Hepatocyte (in vitro differentiated cells): Measurements from ENCODE around the gene TBC1D4. TPM values are rescaled to one million over a fixed set of nuclear protein-coding genes. Genes with fewer than 3 reads are reported as not detected.

ENCODE experiments used
- DNase-seq: peaks from one replicate; pipeline ENCODE4 v3.0.0-alpha.2; 2016; ENCODE audit warnings: low spot score
- H2AFZ ChIP-seq: fragments of 200-600 bp; sonication (generic); 2 replicates; pipeline ENCODE4 v1.6.0; 2016; ENCODE audit warnings: antibody characterized with exemption, mild to moderate bottlenecking
- H3K27ac ChIP-seq: fragments of 200-600 bp; sonication (generic); 2 replicates; pipeline ENCODE4 v1.5.1; 2016; ENCODE audit warnings: mild to moderate bottlenecking
- H3K27me3 ChIP-seq: fragments of 200-600 bp; sonication (generic); 2 replicates; pipeline ENCODE4 v1.6.1; 2016
- H3K36me3 ChIP-seq: fragments of 200-600 bp; sonication (generic); replicated peaks from 2 replicates; pipeline ENCODE4 v1.5.1; 2016; ENCODE audit warnings: low read depth; ENCODE audit not compliant: insufficient read depth
- H3K4me1 ChIP-seq: fragments of 200-600 bp; sonication (generic); 2 replicates; pipeline ENCODE4 v1.5.1; 2016; ENCODE audit warnings: mild to moderate bottlenecking, moderate library complexity; ENCODE audit not compliant: insufficient read depth
- H3K4me2 ChIP-seq: fragments of 200-600 bp; sonication (generic); 2 replicates; pipeline ENCODE4 v1.6.0; 2016
- H3K4me3 ChIP-seq: fragments of 200-600 bp; sonication (generic); 2 replicates; pipeline ENCODE4 v1.5.1; 2016; ENCODE audit warnings: mild to moderate bottlenecking
- H3K79me2 ChIP-seq: fragments of 200-600 bp; sonication (generic); 2 replicates; pipeline ENCODE4 v1.6.0; 2017; ENCODE audit warnings: mild to moderate bottlenecking
- H3K9me2 ChIP-seq: fragments of 200-600 bp; sonication (generic); replicated peaks from 2 replicates; pipeline ENCODE4 v1.6.0; 2017; ENCODE audit warnings: mild to moderate bottlenecking; ENCODE audit not compliant: insufficient read depth
- H3K9me3 ChIP-seq: fragments of 200-600 bp; sonication (generic); 2 replicates; pipeline ENCODE4 v1.5.1; 2016; ENCODE audit warnings: low read depth, mild to moderate bottlenecking
- H4K20me1 ChIP-seq: fragments of 200-600 bp; sonication (generic); 2 replicates; pipeline ENCODE4 v1.6.0; 2016; ENCODE audit warnings: mild to moderate bottlenecking; ENCODE audit not compliant: insufficient read depth, poor library complexity, severe bottlenecking
- EZH2 ChIP-seq: fragments of 200-600 bp; sonication (generic); IDR thresholded peaks from 2 replicates; pipeline ENCODE4 v1.6.1; 2016; ENCODE audit warnings: antibody characterized with exemption, mild to moderate bottlenecking, borderline replicate concordance
- EZH2phosphoT487 ChIP-seq: fragments of 200-600 bp; sonication (generic); IDR thresholded peaks from one replicate; pipeline ENCODE4 v1.6.1; 2018; ENCODE audit warnings: antibody characterized with exemption, mild to moderate bottlenecking, low read depth, moderate library complexity; ENCODE audit not compliant: unreplicated experiment, severe bottlenecking
- WGBS: methylation state at CpG from one replicate; pipeline ENCODE4 v1.1.6; 2016; ENCODE audit warnings: low lambda C conversion rate; ENCODE audit errors: missing lambda C conversion rate; 5-methylcytosine and 5-hydroxymethylcytosine counted together
- polyA plus RNA-seq: library from polyadenylated mRNA; unstranded; fragments of >200 nt; fragmentation: Nextera tagmentation; extraction: Ambion mirVana; gene quantifications from 2 replicates; pipeline ENCODE4 v1.2.1, GENCODE V29; 2016
- total RNA-seq: library from RNA; depleted of rRNA; stranded (reverse); fragments of >200 nt; gene quantifications from 2 replicates; pipeline ENCODE4 v1.2.3, GENCODE V29; 2014
- TF ChIP-seq, protein P1 (sequence below): fragments of 200-600 bp; sonication (generic); IDR thresholded peaks from 2 replicates; pipeline ENCODE4 v1.5.1; 2016; ENCODE audit warnings: antibody characterized with exemption, mild to moderate bottlenecking; ENCODE audit not compliant: poor library complexity

TBC1D4 gene
- total and polyA plus RNA-seq, 2 experiments from 2014 or later: 7.6 to 17.1 TPM

DNA sequence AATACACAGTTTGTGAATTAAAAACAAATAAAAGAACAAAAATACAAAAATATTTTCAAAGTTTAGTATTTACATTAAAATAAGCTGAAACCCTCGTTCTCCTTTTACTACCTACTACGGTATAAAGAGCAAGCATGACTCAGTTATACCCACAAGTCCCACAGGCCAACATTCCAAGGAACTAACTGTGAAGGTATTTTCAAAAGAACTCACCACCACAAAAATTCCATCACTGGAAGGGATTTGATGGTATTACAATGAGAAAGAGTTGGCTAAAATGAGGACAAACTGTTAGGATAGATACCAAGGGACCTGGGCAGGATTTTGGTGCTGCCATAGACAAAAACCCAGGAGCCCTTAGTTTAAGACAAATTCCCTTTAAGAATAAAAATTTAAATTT is 122.7 kb downstream of the TBC1D4 start:
- Histone ChIP-seq H3K27ac (no peak overlapping the region), H3K79me2 (no peaks in the 10 kb centered on the region), H4K20me1 (no peaks in the 10 kb centered on the region), H2AFZ (no peak overlapping the region), H3K9me3 (no peaks in the 10 kb centered on the region), H3K4me3 (no peak overlapping the region), H3K9me2 (no peaks in the 10 kb centered on the region), H3K4me2 (no peak overlapping the region), H3K27me3 (no peaks in the 10 kb centered on the region), H3K4me1 (no peaks in the 10 kb centered on the region), H3K36me3 (no peaks in the 10 kb centered on the region)
- TF ChIP-seq, protein P1, sequence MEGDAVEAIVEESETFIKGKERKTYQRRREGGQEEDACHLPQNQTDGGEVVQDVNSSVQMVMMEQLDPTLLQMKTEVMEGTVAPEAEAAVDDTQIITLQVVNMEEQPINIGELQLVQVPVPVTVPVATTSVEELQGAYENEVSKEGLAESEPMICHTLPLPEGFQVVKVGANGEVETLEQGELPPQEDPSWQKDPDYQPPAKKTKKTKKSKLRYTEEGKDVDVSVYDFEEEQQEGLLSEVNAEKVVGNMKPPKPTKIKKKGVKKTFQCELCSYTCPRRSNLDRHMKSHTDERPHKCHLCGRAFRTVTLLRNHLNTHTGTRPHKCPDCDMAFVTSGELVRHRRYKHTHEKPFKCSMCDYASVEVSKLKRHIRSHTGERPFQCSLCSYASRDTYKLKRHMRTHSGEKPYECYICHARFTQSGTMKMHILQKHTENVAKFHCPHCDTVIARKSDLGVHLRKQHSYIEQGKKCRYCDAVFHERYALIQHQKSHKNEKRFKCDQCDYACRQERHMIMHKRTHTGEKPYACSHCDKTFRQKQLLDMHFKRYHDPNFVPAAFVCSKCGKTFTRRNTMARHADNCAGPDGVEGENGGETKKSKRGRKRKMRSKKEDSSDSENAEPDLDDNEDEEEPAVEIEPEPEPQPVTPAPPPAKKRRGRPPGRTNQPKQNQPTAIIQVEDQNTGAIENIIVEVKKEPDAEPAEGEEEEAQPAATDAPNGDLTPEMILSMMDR: no peak
- TF ChIP-seq EZH2: no peak
- no peak for TF ChIP-seq EZH2phosphoT487
- 76% methylated on average over 2 of the region's 2 CpGs for WGBS
- DNase-seq: no peak

DNA sequence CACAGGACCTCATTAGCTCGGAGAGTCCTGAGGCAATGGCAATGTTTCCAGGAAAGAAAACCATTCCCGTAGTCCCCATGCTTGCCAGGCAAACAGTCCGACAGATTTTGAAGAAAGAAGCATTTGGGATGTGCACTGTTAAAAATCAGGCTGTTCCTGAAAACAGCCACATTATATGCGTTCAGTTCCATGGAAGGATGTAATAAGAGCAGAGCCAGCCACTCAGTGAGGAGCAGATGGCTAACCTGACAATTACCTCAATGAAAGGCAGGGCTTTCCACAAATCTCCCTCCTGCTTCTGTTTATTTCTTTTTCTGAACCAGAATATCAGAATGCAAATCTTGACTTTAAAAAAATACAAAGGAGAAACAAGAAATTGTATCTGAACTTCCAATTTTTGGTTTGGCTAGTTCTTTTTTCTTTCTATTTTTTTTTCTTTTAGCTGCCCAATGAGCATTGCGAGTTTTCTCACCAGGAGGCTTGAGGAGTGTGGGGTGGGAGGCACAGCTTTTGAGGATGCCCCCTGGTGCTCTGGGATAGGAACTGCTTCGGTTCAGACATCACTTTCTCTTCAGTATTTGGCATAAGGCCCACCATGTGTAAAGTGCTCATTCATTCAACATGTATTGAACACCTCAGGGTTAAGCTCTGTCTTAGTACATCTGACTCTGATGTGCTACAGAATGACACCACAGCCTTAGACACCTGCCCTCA is 124.2 kb downstream of the TBC1D4 start:
- Histone ChIP-seq H3K27me3 (no peaks in the 10 kb centered on the region), H3K4me1 (no peaks in the 10 kb centered on the region), H3K36me3 (no peaks in the 10 kb centered on the region), H3K9me2 (no peaks in the 10 kb centered on the region), H3K79me2 (no peaks in the 10 kb centered on the region), H3K27ac (no peak overlapping the region), H3K9me3 (no peaks in the 10 kb centered on the region), H3K4me3 (no peak overlapping the region), H4K20me1 (no peaks in the 10 kb centered on the region), H3K4me2 (no peak overlapping the region), H2AFZ (no peak overlapping the region)
- 73% methylated on average over 6 of the region's 6 CpGs for WGBS
- peak; percentile 46 for DNase-seq
- TF ChIP-seq EZH2phosphoT487 (no peak), EZH2 (no peak)
- TF ChIP-seq, protein P1: peak; percentile 37

DNA sequence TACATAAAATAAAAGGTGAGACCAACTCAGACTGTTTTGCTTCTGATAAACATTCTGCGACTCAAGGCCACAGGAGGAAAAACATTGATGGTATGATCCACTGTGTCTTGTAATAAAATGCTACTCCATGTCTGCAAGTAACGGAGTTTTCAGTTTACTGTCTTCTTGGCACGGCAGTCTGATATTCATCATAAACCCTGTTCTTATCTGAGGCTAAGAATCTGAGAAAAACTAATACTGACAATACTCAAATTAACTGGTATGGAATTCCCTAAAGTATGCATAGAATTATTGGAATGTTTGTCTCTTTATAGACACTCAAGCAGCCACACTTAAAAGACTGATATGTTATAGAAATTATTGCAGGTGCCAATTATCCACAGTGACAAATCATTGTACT is 125.5 kb downstream of the TBC1D4 start:
- Histone ChIP-seq H3K9me2 (no peaks in the 10 kb centered on the region), H3K36me3 (no peaks in the 10 kb centered on the region), H4K20me1 (no peaks in the 10 kb centered on the region), H3K79me2 (no peaks in the 10 kb centered on the region), H3K4me3 (no peak overlapping the region), H2AFZ (no peak overlapping the region), H3K9me3 (no peaks in the 10 kb centered on the region), H3K4me1 (no peaks in the 10 kb centered on the region), H3K27ac (no peak overlapping the region), H3K27me3 (no peaks in the 10 kb centered on the region), H3K4me2 (no peak overlapping the region)
- no peak for DNase-seq
- TF ChIP-seq EZH2 (no peak), EZH2phosphoT487 (no peak)
- TF ChIP-seq, protein P1: no peak
- 54% methylated on average over 3 of the region's 3 CpGs for WGBS

DNA sequence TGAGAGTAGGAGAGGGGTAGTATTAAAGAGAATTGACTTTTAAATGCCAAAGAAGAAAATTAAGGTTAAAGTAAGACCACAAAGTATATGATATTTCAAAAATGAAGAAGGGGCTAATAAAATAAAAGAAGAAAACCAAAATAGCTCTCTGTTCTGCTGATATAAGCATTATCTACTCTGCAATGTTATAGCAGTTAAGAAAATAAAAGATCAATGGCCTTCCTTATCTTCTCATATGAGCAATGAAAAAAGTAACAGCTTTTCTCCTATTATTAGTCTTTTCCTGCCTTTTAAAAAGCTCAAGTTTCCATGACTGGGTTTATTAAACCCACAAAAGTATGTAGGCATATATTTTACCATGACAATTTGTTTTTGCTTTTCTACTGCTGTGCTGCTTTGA is 126.4 kb downstream of the TBC1D4 start:
- TF ChIP-seq EZH2 (no peak), EZH2phosphoT487 (no peak)
- Histone ChIP-seq H4K20me1 (no peaks in the 10 kb centered on the region), H3K27ac (no peak overlapping the region), H2AFZ (no peak overlapping the region), H3K9me2 (no peaks in the 10 kb centered on the region), H3K9me3 (no peaks in the 10 kb centered on the region), H3K4me1 (no peaks in the 10 kb centered on the region), H3K4me2 (no peak overlapping the region), H3K36me3 (no peaks in the 10 kb centered on the region), H3K4me3 (no peak overlapping the region), H3K79me2 (no peaks in the 10 kb centered on the region), H3K27me3 (no peaks in the 10 kb centered on the region)
- DNase-seq: no peak
